ENCODE measurements around the gene GNA12.

GRCh38 chr7:2715341-2716231 is 128.5 kb downstream of the GNA12 start:
- TF ChIP-seq REST (IDR thresholded peaks at IDR 0.05; ENCODE audit: insufficient read depth in 1 of 2, low read depth in 2 of 2, low read length in 2 of 2) (no peak), POLR2AphosphoS5 (IDR thresholded peaks at IDR 0.05; ENCODE audit: low read depth, low read length) (no peak), SIN3A (IDR thresholded peaks at IDR 0.05; ENCODE audit: borderline replicate concordance, insufficient read depth, low read length) (no peak), TAF1 (IDR thresholded peaks at IDR 0.05; ENCODE audit: borderline replicate concordance, insufficient read depth, low read length) (no peak), FOXP2 (optimal IDR thresholded peaks at IDR 0.05; ENCODE audit: borderline replicate concordance, extremely low read depth, extremely low read length, insufficient read depth) (no peak)

All from PFSK-1 (cell line).